Activated CD4-positive, alpha-beta T cell treated with anti-CD3 and anti-CD28 coated beads, Interleukin-2, amount 50 U/mL, for 48 hours (primary cell): ENCODE measurements around the gene UFSP1.

Experiments
- DNase-seq, 2 experiments: peaks; one replicate each; pipeline ENCODE4 v3.0.0-alpha.2; 2020

The UFSP1 gene

GRCh38 chr7:100895701-100895955, 6.1 kb upstream of the UFSP1 start, which contains the start of gene ACHE:
TSS of gene ACHE (minus strand) at chr7:100895888. CDS start at chr7:100894232, 1,656 bp downstream.
- DNase-seq, result no peak

DNA sequence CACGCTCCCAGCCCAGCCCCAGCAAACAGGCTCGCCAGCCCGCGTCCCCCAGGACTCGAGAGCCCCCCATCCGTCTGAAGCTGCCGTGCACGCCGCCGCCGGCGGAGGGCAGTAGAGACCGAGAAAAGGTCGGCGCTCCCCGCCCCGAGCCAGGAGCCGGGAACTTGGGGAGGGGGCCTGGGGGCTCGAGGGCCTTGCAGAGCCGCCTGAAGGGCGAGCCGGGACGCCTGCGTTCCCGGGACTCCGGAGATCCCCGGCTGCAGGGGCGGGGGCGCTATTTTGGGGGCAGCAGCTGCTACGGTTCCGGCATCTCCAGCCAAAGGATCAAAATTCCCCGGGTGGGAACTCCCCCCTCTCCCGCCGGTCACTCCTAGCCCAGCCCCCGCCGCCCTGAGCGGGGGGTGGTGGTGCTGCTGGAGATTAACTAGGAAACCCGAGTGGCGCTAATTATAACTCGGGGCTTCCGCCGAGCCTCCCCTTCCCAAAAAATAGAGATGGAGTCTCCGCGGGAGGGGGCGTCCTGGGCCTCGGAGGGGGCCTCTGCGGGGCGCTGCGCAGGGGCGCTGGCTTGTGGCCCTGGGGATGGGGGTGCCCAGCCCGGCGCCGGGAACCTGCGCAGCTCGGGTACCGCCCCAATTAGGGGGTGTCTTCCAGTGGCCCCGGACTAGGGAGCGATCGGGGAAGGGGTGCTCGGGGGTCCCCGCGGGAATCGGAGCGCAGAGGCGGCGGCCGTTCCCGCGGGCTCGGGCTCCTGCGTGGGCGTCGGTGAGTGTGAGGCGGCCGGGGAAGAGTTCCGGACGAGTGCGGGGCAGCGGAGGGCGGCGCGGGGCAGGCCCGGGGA, 5.6 kb upstream of the UFSP1 start:
- DNase-seq, result peak; percentile 60 to 69

DNA sequence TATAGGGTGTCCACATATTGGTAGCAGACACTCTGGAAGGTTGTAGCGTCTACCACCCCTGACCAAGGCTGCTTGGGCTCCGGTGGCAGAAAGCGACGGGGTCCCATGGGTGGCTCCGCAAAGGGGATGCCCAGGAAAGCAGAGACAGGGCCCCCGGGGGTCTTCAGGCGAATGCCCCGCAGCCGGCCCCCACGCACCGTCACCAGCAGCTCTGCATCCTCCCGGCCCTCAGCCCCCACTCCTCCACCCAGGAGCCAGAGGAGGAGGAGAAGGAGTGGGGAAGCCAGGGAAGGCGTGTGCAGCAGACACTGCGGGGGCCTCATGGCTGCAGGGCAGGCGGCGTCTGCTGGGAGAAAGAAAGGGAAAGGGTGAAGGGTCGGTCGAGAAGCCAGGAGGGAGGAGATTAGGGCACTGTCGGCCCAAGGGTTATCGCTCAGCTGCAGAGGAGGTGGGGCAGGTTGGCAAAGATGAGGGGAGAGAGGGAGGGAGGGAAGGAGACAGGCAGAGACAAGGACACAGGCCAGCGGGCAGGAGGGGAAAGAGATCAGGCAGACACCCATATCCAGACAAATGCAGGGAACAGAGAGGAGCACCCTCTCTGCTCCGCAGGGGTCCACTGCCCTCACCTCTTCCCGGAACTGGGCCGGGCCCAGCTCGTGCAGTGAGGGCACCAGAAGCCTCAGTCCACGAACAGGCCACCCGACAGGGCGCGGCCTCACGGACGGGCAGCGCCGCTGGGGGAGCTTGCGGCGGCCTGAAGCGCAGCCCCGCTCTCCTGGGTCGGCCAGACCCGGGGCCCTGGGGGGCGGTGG, 4.6 kb upstream of the UFSP1 start:
- no peak for DNase-seq

DNA sequence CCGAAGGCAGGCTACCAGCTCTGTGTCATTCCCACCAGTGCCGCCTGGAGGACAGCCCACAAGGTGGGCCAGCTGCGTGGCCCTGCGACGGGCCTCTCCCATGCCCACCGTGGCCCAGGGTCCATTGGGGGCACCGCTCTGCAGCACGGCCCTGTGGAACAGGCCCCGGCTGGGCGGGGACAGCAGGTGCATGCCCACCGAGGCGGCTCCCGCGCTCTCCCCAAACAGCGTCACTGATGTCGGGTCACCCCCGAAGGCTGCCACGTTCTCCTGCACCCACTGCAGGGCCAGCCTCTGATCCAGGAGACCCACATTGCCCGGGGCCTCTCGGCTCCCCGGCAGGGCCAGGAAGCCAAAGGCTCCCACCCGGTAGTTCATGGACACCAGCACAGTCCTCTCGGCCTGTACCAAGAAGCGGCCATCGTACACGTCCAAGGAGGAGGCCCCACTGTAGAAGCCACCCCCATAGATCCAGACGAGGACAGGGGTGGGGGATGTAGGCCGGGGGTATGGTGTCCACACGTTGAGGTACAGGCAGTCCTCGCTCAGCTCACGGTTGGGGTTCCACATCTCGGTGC, 3.9 kb upstream of the UFSP1 start:
- no peak for DNase-seq

- no peak for DNase-seq
Measured at GRCh38 chr7:100892364-100893317, 3.1 kb upstream of the UFSP1 start.

GRCh38 chr7:100891568-100892247, 2.2 kb upstream of the UFSP1 start:
- DNase-seq, result no peak

GRCh38 chr7:100890653-100891567, 1.4 kb upstream of the UFSP1 start:
- DNase-seq, result no peak

- DNase-seq, result no peak
Measured at GRCh38 chr7:100888291-100888987, 1.1 kb downstream of the UFSP1 start.

GRCh38 chr7:100887516-100888290, 1.8 kb downstream of the UFSP1 start:
- peak in 1 of 2 experiments; percentile 63 for DNase-seq

DNA sequence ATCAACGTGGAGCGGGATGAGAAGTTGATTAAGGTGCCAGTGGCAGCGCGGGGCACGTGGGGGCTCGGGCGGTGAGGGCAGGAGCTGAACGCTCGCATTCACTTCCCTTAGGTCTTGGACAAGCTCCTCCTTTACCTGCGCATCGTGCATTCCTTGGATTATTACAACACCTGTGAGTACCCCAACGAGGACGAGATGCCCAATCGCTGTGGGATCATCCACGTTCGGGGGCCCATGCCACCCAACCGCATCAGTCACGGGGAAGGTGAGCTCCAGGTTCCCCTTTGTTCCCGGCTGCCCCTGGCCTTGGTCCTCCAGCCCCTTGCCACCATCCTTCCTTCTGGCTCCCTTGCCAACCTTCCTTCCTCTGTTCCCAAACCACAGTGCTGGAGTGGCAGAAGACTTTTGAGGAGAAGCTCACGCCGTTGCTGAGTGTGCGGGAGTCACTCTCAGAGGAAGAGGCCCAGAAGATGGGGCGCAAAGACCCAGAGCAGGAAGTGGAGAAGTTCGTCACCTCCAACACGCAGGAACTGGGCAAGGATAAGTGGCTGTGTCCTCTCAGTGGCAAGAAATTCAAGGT, 2.5 kb downstream of the UFSP1 start:
- peak in 1 of 2 experiments; percentile 15 for DNase-seq

- DNase-seq, result no peak
Measured at GRCh38 chr7:100886142-100886935, 3.2 kb downstream of the UFSP1 start.

DNA sequence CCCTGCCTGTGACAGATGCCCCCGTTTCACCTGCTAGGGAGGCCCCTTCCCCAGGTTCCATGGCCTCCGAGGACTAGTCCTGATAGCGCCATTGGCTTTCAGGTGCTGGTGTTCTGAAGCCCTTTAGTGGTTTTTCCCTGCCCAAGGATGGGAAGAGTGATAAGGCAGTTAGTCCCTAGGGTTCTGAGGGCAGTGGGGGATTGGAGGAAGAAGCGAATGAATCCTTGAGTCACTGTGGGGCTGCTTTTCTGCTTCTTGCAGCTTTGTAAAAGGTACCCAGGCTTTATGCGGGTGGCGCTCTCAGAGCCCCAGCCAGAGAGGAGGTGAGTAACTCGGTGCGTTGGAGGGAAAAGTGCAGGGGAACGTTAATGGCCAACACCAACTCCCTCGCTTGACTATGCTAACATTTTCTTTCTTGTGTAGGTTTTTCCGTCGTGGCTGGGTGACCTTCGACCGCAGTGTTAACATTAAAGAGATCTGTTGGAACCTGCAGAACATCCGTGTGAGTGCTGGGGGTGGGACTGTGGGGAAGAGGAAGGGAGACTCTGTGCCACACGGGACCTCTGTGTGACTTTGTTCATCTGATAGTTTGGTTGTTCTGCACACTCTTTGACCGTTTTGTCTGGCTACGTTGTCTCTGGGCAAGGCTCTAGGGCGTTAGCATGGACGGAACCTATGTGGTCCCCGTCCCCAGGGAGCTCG, 3.9 kb downstream of the UFSP1 start:
- no peak for DNase-seq

- DNase-seq, result no peak
Measured at GRCh38 chr7:100884736-100885439, 4.6 kb downstream of the UFSP1 start.

GRCh38 chr7:100882785-100883526, 6.6 kb downstream of the UFSP1 start:
- no peak for DNase-seq

- no peak for DNase-seq
Measured at GRCh38 chr7:100882201-100882600, 7.3 kb downstream of the UFSP1 start.

DNA sequence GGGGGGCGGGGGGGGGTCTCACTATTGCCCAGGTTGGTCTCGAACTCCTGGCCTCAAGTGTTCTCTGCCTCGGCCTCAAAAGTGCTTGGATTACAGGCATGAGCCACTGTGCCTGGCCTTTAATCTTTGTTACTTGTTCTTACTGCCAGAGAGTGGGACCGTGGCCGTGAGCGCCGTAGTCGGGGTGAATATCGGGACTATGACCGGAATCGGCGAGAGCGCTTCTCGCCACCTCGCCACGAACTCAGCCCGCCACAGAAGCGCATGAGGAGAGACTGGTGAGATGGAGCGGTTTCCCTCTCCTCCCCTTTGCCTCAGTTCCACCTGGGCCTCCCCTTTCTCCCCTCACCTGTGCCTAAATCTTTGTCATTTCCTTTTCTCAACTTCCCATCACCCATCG, 8.4 kb downstream of the UFSP1 start:
- DNase-seq, result no peak
